Trophoblast cell (in vitro differentiated cells and primary cell): ENCODE data around the gene MOV10L1.

Experiments used
- DNase-seq, 2 donors: peaks; one replicate each; pipeline ENCODE4 v3.0.0-alpha.2; 2016
- H2AFZ ChIP-seq: 2 replicates; pipeline ENCODE4 v1.6.1; 2013; ENCODE audit warnings: low read length, moderate library complexity, mild to moderate bottlenecking; ENCODE audit not compliant: insufficient read depth, poor library complexity
- H2AK5ac ChIP-seq: 2 replicates; pipeline ENCODE4 v1.6.1; 2013; ENCODE audit warnings: mild to moderate bottlenecking, low read length
- H2BK120ac ChIP-seq: 2 replicates; pipeline ENCODE4 v1.6.1; 2013; ENCODE audit warnings: low read length, mild to moderate bottlenecking, moderate library complexity; ENCODE audit not compliant: insufficient read depth, poor library complexity
- H2BK12ac ChIP-seq: 2 replicates; pipeline ENCODE4 v1.6.1; 2013; ENCODE audit warnings: mild to moderate bottlenecking, low read length, moderate library complexity
- H2BK5ac ChIP-seq: 2 replicates; pipeline ENCODE4 v1.6.1; 2013; ENCODE audit warnings: low read length, low read depth, moderate library complexity, mild to moderate bottlenecking; ENCODE audit not compliant: poor library complexity
- H3K14ac ChIP-seq: 2 replicates; pipeline ENCODE4 v1.6.1; 2013; ENCODE audit warnings: mild to moderate bottlenecking, low read length
- H3K18ac ChIP-seq: 2 replicates; pipeline ENCODE4 v1.6.1; 2013; ENCODE audit warnings: mild to moderate bottlenecking, low read length
- H3K23ac ChIP-seq: 2 replicates; pipeline ENCODE4 v1.6.1; 2013; ENCODE audit warnings: low read length
- H3K27ac ChIP-seq: 2 replicates; pipeline ENCODE4 v1.5.1; 2013; ENCODE audit warnings: low read depth, mild to moderate bottlenecking, inconsistent platforms, low read length, moderate library complexity
- H3K27me3 ChIP-seq: 2 replicates; pipeline ENCODE4 v1.6.1; 2013; ENCODE audit warnings: inconsistent platforms, mild to moderate bottlenecking, low read length, moderate library complexity; ENCODE audit not compliant: insufficient read depth
- H3K36me3 ChIP-seq, 2 experiments: 1 replicate in 1 of 2; 2 replicates in 1 of 2; pipeline ENCODE4 v1.6.1; 2013; ENCODE audit warnings: low read length in 2 of 2, mild to moderate bottlenecking in 2 of 2, moderate library complexity in 1 of 2; ENCODE audit not compliant: insufficient read depth in 2 of 2, control insufficient read depth in 1 of 2
- H3K4ac ChIP-seq: 2 replicates; pipeline ENCODE4 v1.6.1; 2013; ENCODE audit warnings: low read depth, mild to moderate bottlenecking, low read length, moderate library complexity
- H3K4me1 ChIP-seq, 2 experiments: 1 replicate in 1 of 2; 2 replicates in 1 of 2; pipeline ENCODE4 v1.6.1; 2013; ENCODE audit warnings: low read length in 2 of 2, mild to moderate bottlenecking in 2 of 2, moderate library complexity in 1 of 2; ENCODE audit not compliant: insufficient read depth in 2 of 2, control insufficient read depth in 1 of 2
- H3K4me2 ChIP-seq: 2 replicates; pipeline ENCODE4 v1.6.1; 2013; ENCODE audit warnings: inconsistent platforms, mild to moderate bottlenecking, low read length, moderate library complexity
- H3K4me3 ChIP-seq: 2 replicates; pipeline ENCODE4 v1.5.1; 2013; ENCODE audit warnings: mild to moderate bottlenecking, low read depth, low read length, inconsistent platforms
- H3K79me1 ChIP-seq: one replicate; pipeline ENCODE4 v1.6.1; 2013; ENCODE audit warnings: low read length
- H3K79me2 ChIP-seq: 2 replicates; pipeline ENCODE4 v1.6.1; 2013; ENCODE audit warnings: low read length, mild to moderate bottlenecking; ENCODE audit not compliant: control insufficient read depth, insufficient read depth, poor library complexity
- H3K9ac ChIP-seq: 2 replicates; pipeline ENCODE4 v1.6.1; 2013; ENCODE audit warnings: mild to moderate bottlenecking, low read length
- H3K9me3 ChIP-seq: 2 replicates; pipeline ENCODE4 v1.6.1; 2013; ENCODE audit warnings: low read depth, mild to moderate bottlenecking, control low read depth, inconsistent platforms, low read length; ENCODE audit not compliant: insufficient read depth
- H4K12ac ChIP-seq: 2 replicates; pipeline ENCODE4 v1.6.1; 2013; ENCODE audit warnings: low read depth, mild to moderate bottlenecking, low read length, moderate library complexity
- H4K8ac ChIP-seq: 2 replicates; pipeline ENCODE4 v1.6.1; 2013; ENCODE audit warnings: low read depth, mild to moderate bottlenecking, low read length, moderate library complexity
- H4K91ac ChIP-seq: one replicate; pipeline ENCODE4 v1.6.1; 2013; ENCODE audit warnings: low read depth, mild to moderate bottlenecking, low read length, moderate library complexity
- WGBS: extraction: QIAGEN DNeasy Blood & Tissue Kit; methylation state at CpG from one replicate; pipeline ENCODE4 v1.1.7; 2013; ENCODE audit warnings: missing lambda C conversion rate; ENCODE audit not compliant: insufficient read length, insufficient coverage; ENCODE audit errors: extremely low coverage; 5-methylcytosine and 5-hydroxymethylcytosine counted together

The MOV10L1 gene

GRCh38 chr22:50061824-50062355 is 27.9 kb upstream of the MOV10L1 start:
- H2BK12ac ChIP-seq = no peak overlapping the region
- no peaks in the 10 kb centered on the region for H3K79me2 ChIP-seq
- WGBS = no CpG with 5 or more reads among the region's 17 CpGs
- no peak overlapping the region for H3K4me3 ChIP-seq
- no peak overlapping the region for H2AK5ac ChIP-seq
- no peak overlapping the region for H3K23ac ChIP-seq
- H3K4me1 ChIP-seq = peaks cover 0 to 10% of the 10 kb centered on the region in 2 experiments
- H3K4ac ChIP-seq = no peak overlapping the region
- no peak overlapping the region for H3K14ac ChIP-seq
- no peak overlapping the region for H2AFZ ChIP-seq
- no peaks in the 10 kb centered on the region for H3K36me3 ChIP-seq
- H3K18ac ChIP-seq = no peak overlapping the region
- H4K12ac ChIP-seq = no peak overlapping the region
- no peak overlapping the region for H3K27ac ChIP-seq
- no peak overlapping the region for H3K9ac ChIP-seq
- no peak overlapping the region for H3K4me2 ChIP-seq
- H3K9me3 ChIP-seq = peaks cover 1% of the 10 kb centered on the region
- no peak overlapping the region for H4K8ac ChIP-seq
- no peak overlapping the region for H4K91ac ChIP-seq
- peaks cover 17% of the 10 kb centered on the region for H3K27me3 ChIP-seq
- no peaks in the 10 kb centered on the region for H3K79me1 ChIP-seq
- no peak overlapping the region for H2BK120ac ChIP-seq
- no peak overlapping the region for H2BK5ac ChIP-seq
- DNase-seq = no peak

- Histone ChIP-seq H3K14ac (no peak overlapping the region), H2BK120ac (no peak overlapping the region), H2BK5ac (no peak overlapping the region), H2AK5ac (no peak overlapping the region), H4K8ac (no peak overlapping the region), H3K23ac (no peak overlapping the region), H3K4me1 (peaks cover 0 to 10% of the 10 kb centered on the region in 2 experiments), H2BK12ac (no peak overlapping the region), H4K12ac (no peak overlapping the region), H3K4ac (no peak overlapping the region), H3K27ac (no peak overlapping the region), H4K91ac (no peak overlapping the region), H3K79me2 (no peaks in the 10 kb centered on the region), H3K4me2 (no peak overlapping the region), H3K4me3 (no peak overlapping the region), H3K27me3 (peaks cover 15% of the 10 kb centered on the region), H3K9ac (no peak overlapping the region), H3K36me3 (no peaks in the 10 kb centered on the region), H3K79me1 (no peaks in the 10 kb centered on the region), H3K18ac (no peak overlapping the region), H2AFZ (no peak overlapping the region), H3K9me3 (peaks cover 4% of the 10 kb centered on the region)
- no peak for DNase-seq
- WGBS = no CpG with 5 or more reads among the region's 19 CpGs
Measured at GRCh38 chr22:50062509-50063135, 27.2 kb upstream of the MOV10L1 start.

- Histone ChIP-seq H2BK12ac (no peak overlapping the region), H4K8ac (no peak overlapping the region), H3K27ac (no peak overlapping the region), H3K36me3 (no peaks in the 10 kb centered on the region), H3K9ac (no peak overlapping the region), H3K23ac (no peak overlapping the region), H3K79me2 (no peaks in the 10 kb centered on the region), H2AK5ac (no peak overlapping the region), H3K4me1 (peaks cover 0 to 7% of the 10 kb centered on the region in 2 experiments), H4K91ac (no peak overlapping the region), H2BK120ac (no peak overlapping the region), H3K4me2 (no peak overlapping the region), H2BK5ac (no peak overlapping the region), H3K4me3 (no peak overlapping the region), H3K18ac (no peak overlapping the region), H3K79me1 (no peaks in the 10 kb centered on the region), H3K27me3 (peaks cover 4% of the 10 kb centered on the region), H3K14ac (no peak overlapping the region), H4K12ac (no peak overlapping the region), H2AFZ (no peak overlapping the region), H3K4ac (no peak overlapping the region), H3K9me3 (peaks cover 4% of the 10 kb centered on the region)
- DNase-seq = no peak
- WGBS = no CpG with 5 or more reads among the region's 23 CpGs
Measured at GRCh38 chr22:50063589-50064393, 26.0 kb upstream of the MOV10L1 start.

GRCh38 chr22:50064453-50064852 is 25.4 kb upstream of the MOV10L1 start:
- no peak overlapping the region for H2AFZ ChIP-seq
- H2BK120ac ChIP-seq = no peak overlapping the region
- peaks cover 0 to 5% of the 10 kb centered on the region in 2 experiments for H3K4me1 ChIP-seq
- H3K79me2 ChIP-seq = no peaks in the 10 kb centered on the region
- H3K27me3 ChIP-seq = no peaks in the 10 kb centered on the region
- no peak overlapping the region for H3K4ac ChIP-seq
- no peak overlapping the region for H4K8ac ChIP-seq
- H3K14ac ChIP-seq = no peak overlapping the region
- H2BK5ac ChIP-seq = no peak overlapping the region
- peaks cover 4% of the 10 kb centered on the region for H3K9me3 ChIP-seq
- H3K18ac ChIP-seq = no peak overlapping the region
- H2AK5ac ChIP-seq = no peak overlapping the region
- no CpG with 5 or more reads among the region's 18 CpGs for WGBS
- no peak overlapping the region for H3K9ac ChIP-seq
- DNase-seq = no peak
- no peaks in the 10 kb centered on the region for H3K79me1 ChIP-seq
- no peak overlapping the region for H3K4me3 ChIP-seq
- no peak overlapping the region for H3K23ac ChIP-seq
- no peak overlapping the region for H3K4me2 ChIP-seq
- H4K91ac ChIP-seq = no peak overlapping the region
- no peak overlapping the region for H2BK12ac ChIP-seq
- no peaks in the 10 kb centered on the region for H3K36me3 ChIP-seq
- no peak overlapping the region for H4K12ac ChIP-seq
- H3K27ac ChIP-seq = no peak overlapping the region
